ENCODE data around the gene FOXP1. TPM values are rescaled to one million over a fixed set of nuclear protein-coding genes. Genes with fewer than 3 reads are reported as not detected.
A peak's percentile ranks its signal among the peaks of the same experiment; 100 is the strongest.

Gene FOXP1
- total RNA-seq, 1 donor from 2014 or later: 113 TPM

GRCh38 chr3:71026634-71027578, 556.6 kb downstream of the FOXP1 start:
- DNase-seq (ENCODE audit: extremely low spot score, unreplicated experiment): no peak
- Mint-ChIP-seq H3K4me1 (ENCODE audit: unreplicated experiment) (peaks cover 28% of the 10 kb centered on the region), H3K27me3 (no peaks in the 10 kb centered on the region), H3K9me3 (no peaks in the 10 kb centered on the region), H3K27ac (peak overlapping the region; percentile 16), H3K4me3 (peak overlapping the region; percentile 17), H3K36me3 (peaks cover 48% of the 10 kb centered on the region)
- no peak for TF ChIP-seq CTCF (conservative IDR thresholded peaks at IDR 0.05)

DNA sequence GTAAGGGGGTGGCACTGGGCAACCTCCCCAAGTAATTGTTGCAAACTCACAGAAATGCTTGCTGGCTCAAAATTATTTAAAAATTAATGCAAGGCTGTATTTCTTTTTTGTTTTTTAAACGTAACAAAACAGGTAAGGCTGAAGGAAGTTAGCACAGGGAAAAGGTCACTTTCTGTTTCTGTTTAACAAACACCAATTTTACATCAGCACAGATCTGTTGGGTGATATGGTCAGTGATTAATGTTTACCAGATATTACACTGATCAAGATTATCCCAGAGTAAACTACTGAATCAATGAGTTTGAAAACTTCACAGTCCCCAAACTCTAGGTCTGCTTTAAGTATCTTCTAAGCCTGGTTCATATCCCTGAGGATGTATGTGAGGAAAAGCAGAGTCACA, 558.0 kb downstream of the FOXP1 start:
- Mint-ChIP-seq H3K36me3 (peaks cover 43% of the 10 kb centered on the region), H3K4me3 (no peak overlapping the region), H3K4me1 (ENCODE audit: unreplicated experiment) (peaks cover 28% of the 10 kb centered on the region), H3K27ac (no peak overlapping the region), H3K9me3 (no peaks in the 10 kb centered on the region), H3K27me3 (no peaks in the 10 kb centered on the region)
- TF ChIP-seq CTCF (conservative IDR thresholded peaks at IDR 0.05): no peak
- DNase-seq (ENCODE audit: extremely low spot score, unreplicated experiment): no peak

- Mint-ChIP-seq H3K9me3 (no peaks in the 10 kb centered on the region), H3K27me3 (no peaks in the 10 kb centered on the region), H3K4me1 (ENCODE audit: unreplicated experiment) (peaks cover 28% of the 10 kb centered on the region), H3K27ac (no peak overlapping the region), H3K36me3 (peaks cover 38% of the 10 kb centered on the region), H3K4me3 (no peak overlapping the region)
- TF ChIP-seq CTCF (conservative IDR thresholded peaks at IDR 0.05): no peak
- no peak for DNase-seq (ENCODE audit: extremely low spot score, unreplicated experiment)
These were observed 558.5 kb downstream of the FOXP1 start for GRCh38 chr3:71025010-71025409.

DNA sequence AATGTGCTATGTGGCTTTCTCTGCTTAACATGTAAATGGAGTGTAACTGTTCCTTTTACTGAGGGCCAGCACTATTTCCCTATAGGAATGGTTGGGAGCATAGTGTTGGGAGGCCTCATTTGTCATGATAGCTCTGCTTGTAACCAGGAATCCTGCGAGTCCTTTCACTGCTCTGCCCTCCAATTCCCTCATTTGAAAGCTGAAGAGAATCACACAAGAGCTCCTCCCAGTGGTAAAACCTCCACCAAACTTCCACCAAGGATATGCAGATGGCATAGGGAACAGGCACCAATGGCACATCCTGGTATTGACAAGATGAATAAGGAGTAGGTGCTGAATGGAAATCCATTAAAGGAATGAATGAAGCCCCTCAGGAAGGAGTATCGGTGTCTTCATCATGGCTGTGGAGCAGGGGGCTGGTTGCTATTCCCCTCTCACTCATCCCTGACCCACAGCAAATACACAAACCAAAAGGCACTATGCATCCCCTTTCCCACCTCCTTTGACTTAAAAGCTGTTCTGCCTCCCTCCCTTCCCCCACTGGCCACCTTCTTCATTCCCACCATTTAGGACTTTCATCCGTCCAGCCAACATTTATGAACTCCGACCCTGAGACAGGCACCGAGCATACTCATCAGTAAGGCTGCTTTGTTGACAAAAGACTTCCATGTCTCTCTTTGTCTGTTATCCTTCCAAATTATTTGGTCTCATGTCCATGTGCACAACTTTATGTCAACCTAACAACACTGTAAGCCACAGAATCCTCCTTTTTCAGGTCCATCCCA, 560.8 kb downstream of the FOXP1 start:
- H3K9me3 Mint-ChIP-seq: no peaks in the 10 kb centered on the region
- H3K4me3 Mint-ChIP-seq: no peak overlapping the region
- H3K27ac Mint-ChIP-seq: peak overlapping the region; percentile 40
- DNase-seq (ENCODE audit: extremely low spot score, unreplicated experiment): no peak
- H3K4me1 Mint-ChIP-seq (ENCODE audit: unreplicated experiment): peaks cover 28% of the 10 kb centered on the region
- no peaks in the 10 kb centered on the region for H3K27me3 Mint-ChIP-seq
- peak; percentile 57 for TF ChIP-seq CTCF (conservative IDR thresholded peaks at IDR 0.05)
- H3K36me3 Mint-ChIP-seq: peaks cover 32% of the 10 kb centered on the region

GRCh38 chr3:71018799-71019198, 564.7 kb downstream of the FOXP1 start:
- Mint-ChIP-seq H3K36me3 (peaks cover 34% of the 10 kb centered on the region), H3K27ac (no peak overlapping the region), H3K4me1 (ENCODE audit: unreplicated experiment) (peaks cover 19% of the 10 kb centered on the region), H3K4me3 (no peak overlapping the region), H3K9me3 (no peaks in the 10 kb centered on the region), H3K27me3 (no peaks in the 10 kb centered on the region)
- DNase-seq (ENCODE audit: extremely low spot score, unreplicated experiment): no peak
- no peak for TF ChIP-seq CTCF (conservative IDR thresholded peaks at IDR 0.05)

Measured in type B pancreatic cell (in vitro differentiated cells).